ENCODE data around the gene PRKCQ. TPM values are rescaled to one million over a fixed set of nuclear protein-coding genes. Genes with fewer than 3 reads are reported as not detected.

PRKCQ gene
- total RNA-seq, 4 donors from 2014 or later = 1.4 to 2.8 TPM; not detected in 2

DNA sequence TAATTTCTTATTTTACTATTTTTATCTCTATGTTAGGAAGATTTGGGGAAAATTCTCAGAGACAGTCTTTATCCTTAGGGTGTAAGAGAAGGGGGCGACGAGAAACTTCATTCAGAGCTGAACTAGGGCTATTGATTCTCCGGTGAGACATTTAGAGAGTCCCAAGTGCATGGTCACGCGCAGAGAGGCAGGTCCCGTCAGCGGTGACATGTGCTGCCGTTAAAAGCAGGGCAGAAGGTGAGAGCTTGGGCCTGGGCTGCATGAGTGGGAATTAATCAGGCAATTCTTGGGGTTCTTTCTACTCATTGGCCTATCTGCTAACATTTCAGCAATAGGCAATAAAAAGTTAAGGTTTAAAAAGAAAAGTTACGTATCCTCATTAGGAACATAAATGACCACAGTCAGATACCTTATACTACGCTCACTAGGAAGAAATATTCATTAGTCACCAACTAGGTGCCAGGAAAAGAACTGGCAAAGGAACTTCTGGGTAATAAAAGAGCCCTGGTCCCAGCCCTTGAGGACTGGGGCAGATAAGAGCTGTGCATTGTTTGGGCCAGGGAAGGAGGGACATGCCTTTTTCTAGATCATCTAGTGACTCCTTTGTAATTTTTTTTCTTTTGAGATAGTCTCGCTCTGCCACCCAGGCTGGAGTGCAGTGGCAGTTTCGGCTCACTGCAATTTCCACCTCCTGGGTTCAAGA is 21.2 kb downstream of the PRKCQ start:
- DNase-seq = no peak
- intact Hi-C loops (cut with DNase I; ENCODE audit: low total_unique reads) = no loop called here
- TF ChIP-seq, protein P1, sequence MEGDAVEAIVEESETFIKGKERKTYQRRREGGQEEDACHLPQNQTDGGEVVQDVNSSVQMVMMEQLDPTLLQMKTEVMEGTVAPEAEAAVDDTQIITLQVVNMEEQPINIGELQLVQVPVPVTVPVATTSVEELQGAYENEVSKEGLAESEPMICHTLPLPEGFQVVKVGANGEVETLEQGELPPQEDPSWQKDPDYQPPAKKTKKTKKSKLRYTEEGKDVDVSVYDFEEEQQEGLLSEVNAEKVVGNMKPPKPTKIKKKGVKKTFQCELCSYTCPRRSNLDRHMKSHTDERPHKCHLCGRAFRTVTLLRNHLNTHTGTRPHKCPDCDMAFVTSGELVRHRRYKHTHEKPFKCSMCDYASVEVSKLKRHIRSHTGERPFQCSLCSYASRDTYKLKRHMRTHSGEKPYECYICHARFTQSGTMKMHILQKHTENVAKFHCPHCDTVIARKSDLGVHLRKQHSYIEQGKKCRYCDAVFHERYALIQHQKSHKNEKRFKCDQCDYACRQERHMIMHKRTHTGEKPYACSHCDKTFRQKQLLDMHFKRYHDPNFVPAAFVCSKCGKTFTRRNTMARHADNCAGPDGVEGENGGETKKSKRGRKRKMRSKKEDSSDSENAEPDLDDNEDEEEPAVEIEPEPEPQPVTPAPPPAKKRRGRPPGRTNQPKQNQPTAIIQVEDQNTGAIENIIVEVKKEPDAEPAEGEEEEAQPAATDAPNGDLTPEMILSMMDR (IDR thresholded peaks at IDR 0.05) = no peak
- no peak for TF ChIP-seq POLR2A (IDR thresholded peaks at IDR 0.05)
- no peaks in the 10 kb centered on the region for H3K27me3 ChIP-seq
- no peaks in the 10 kb centered on the region for H3K4me1 ChIP-seq
- H3K4me3 ChIP-seq = no peak overlapping the region
- H3K27ac ChIP-seq = no peak overlapping the region
- no peaks in the 10 kb centered on the region for H3K36me3 ChIP-seq
- no peaks in the 10 kb centered on the region for H3K9me3 ChIP-seq

DNA sequence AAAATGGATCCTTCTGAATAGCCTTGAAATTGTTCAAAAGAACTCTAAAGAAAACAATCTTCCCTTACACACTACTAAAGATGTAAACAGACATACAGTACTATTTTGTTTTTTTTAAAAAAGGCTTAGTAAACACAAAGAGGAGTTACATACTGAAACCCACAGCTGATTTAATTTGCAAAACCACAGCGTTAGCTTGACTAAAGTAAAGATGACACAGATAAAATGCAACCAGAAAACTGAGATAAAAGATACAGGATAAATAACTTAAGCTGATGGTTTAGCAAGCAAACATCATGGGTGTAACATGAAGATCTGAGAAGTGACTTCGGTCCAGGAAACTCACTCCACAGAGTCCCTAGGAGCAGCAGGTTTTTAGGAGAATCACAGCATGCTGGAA is 21.8 kb downstream of the PRKCQ start:
- Histone ChIP-seq H3K4me3 (no peak overlapping the region), H3K36me3 (no peaks in the 10 kb centered on the region), H3K27ac (no peak overlapping the region), H3K4me1 (no peaks in the 10 kb centered on the region), H3K27me3 (no peaks in the 10 kb centered on the region), H3K9me3 (no peaks in the 10 kb centered on the region)
- TF ChIP-seq, protein P1 (IDR thresholded peaks at IDR 0.05) = no peak
- TF ChIP-seq POLR2A (IDR thresholded peaks at IDR 0.05) = no peak
- intact Hi-C loops (cut with DNase I; ENCODE audit: low total_unique reads) = no loop called here
- no peak for DNase-seq

DNA sequence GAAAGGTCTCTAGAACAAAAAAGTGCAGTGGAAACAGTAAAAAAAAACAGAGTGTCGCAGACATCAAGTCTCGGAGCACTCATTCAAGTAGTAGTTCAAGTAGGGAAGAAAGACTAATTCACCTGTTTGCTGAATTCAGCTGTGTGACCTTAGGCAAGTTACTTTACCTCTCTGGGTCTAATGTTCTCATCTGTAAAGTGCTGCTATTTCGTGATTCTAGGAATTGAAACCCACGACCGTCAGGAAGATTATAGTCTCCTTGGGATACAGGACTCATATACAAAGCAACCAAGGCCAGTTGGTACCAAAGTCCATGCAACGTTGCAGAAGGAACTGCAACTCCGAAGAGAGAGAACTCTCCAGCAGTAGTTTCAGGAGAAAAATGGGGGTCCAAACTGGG is 26.1 kb downstream of the PRKCQ start:
- DNase-seq = no peak
- intact Hi-C loops (cut with DNase I; ENCODE audit: low total_unique reads) = no loop called here
- Histone ChIP-seq H3K4me1 (no peaks in the 10 kb centered on the region), H3K36me3 (no peaks in the 10 kb centered on the region), H3K9me3 (no peaks in the 10 kb centered on the region), H3K27me3 (no peaks in the 10 kb centered on the region), H3K27ac (no peak overlapping the region), H3K4me3 (no peak overlapping the region)
- TF ChIP-seq, protein P1 (IDR thresholded peaks at IDR 0.05) = no peak
- no peak for TF ChIP-seq POLR2A (IDR thresholded peaks at IDR 0.05)

DNA sequence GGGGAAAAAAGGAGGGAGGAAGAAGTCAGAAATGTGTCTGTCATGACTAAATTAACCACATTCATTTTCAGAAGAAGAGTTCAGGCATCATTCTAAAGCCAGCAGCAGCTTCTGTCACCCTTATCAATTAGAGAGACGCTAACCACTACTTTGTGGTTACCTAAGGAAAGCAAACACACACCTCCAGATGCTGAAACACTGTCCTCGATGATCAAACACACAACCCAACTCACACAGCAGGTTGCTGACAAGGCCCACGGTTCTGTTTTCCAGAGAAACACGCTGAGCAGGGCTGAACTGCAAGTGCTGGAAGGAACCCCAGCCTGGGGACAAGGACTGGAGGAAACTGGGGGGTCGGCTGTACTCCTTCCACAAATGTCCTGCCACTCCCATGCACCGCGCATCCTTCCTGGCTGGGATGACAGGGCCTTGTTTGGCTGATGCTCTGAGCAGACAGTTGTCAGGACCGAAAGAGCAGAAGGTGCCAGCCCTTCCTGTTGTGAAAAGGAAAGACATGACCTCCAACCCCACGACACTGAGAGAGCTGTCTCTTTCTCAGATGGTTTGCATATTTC is 36.6 kb downstream of the PRKCQ start:
- Histone ChIP-seq H3K27me3 (no peaks in the 10 kb centered on the region), H3K27ac (no peak overlapping the region), H3K9me3 (no peaks in the 10 kb centered on the region), H3K4me3 (no peak overlapping the region), H3K36me3 (no peaks in the 10 kb centered on the region), H3K4me1 (no peaks in the 10 kb centered on the region)
- DNase-seq = no peak
- TF ChIP-seq POLR2A (IDR thresholded peaks at IDR 0.05) = no peak
- TF ChIP-seq, protein P1 (IDR thresholded peaks at IDR 0.05) = no peak
- intact Hi-C loops (cut with DNase I; ENCODE audit: low total_unique reads) = no loop called here

DNA sequence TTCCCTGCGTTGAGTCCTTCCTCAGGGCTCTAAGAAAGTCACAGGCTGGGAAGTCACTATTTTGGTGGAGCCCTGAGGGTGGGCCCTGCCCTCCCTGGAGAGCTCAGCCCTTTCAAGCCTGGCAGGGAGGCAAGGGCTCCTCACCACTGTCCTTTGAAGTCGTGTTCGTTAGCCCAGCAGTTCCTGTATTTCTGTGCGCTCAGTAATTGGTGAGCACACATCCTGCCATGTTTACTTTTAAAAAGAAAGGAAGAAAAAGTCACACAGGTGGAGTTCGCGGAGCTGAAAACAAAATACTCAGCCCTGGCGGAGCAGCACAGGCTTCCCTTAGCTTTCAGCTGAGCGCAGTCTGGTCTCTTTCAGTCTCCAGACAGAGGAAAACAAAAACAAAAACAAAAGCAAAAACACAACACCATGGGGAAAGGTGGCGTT is 37.1 kb downstream of the PRKCQ start:
- TF ChIP-seq, protein P1 (IDR thresholded peaks at IDR 0.05) = no peak
- TF ChIP-seq POLR2A (IDR thresholded peaks at IDR 0.05) = no peak
- no peaks in the 10 kb centered on the region for H3K4me1 ChIP-seq
- no peak for DNase-seq
- no peaks in the 10 kb centered on the region for H3K36me3 ChIP-seq
- no peak overlapping the region for H3K4me3 ChIP-seq
- H3K9me3 ChIP-seq = no peaks in the 10 kb centered on the region
- intact Hi-C loops (cut with DNase I; ENCODE audit: low total_unique reads) = no loop called here
- no peaks in the 10 kb centered on the region for H3K27me3 ChIP-seq
- H3K27ac ChIP-seq = no peak overlapping the region

All from uterus (tissue), 4 donors.